Fibroblast of the aortic adventitia (primary cell): Measurements from ENCODE around the gene NTRK1. TPM values are rescaled to one million over a fixed set of nuclear protein-coding genes. Genes with fewer than 3 reads are reported as not detected.

ENCODE experiments used
- DNase-seq: peaks from one replicate; pipeline ENCODE4 v3.0.0-alpha.2; 2010; ENCODE audit warnings: low read depth
- H3K4me3 ChIP-seq: 2 replicates; pipeline ENCODE4 v1.5.1; 2011; ENCODE audit warnings: low read depth, mild to moderate bottlenecking, control low read depth, low read length, moderate library complexity
- CTCF ChIP-seq: IDR thresholded peaks from 2 replicates; pipeline ENCODE4 v1.5.1; 2011; ENCODE audit warnings: mild to moderate bottlenecking, low read length, control low read depth, inconsistent platforms; ENCODE audit not compliant: insufficient read depth
- total RNA-seq: library from RNA; depleted of rRNA; stranded (reverse); fragments of >200 nt; gene quantifications from 2 replicates; pipeline ENCODE4 v1.2.3, GENCODE V29; 2012; ENCODE audit warnings: low replicate concordance

Gene NTRK1
- total RNA-seq, 1 donor: 0.09 TPM

GRCh38 chr1:156842618-156843300 lies 17.9 kb upstream of the NTRK1 start:
- DNase-seq: no peak
- no peak for TF ChIP-seq CTCF
- H3K4me3 ChIP-seq: no peak overlapping the region

DNA sequence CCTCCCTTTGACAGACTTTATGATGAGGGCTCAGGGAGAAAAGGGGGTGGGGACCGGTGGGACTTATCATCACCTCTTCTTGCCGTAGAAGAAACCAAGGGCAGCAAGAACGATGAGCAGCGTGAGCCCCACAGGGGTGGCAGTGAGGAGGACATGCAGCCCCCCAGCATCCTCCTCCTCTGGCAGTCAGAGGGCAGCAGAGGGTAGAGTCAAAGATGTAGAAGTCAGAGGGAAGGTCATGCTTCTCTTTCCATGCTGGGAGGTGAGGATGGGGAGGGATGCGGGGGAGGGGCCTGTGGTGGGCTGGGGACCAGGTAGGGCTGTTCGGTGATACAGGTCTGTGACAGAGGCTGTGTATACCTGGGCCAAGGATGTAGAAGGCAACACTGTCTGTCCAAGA lies 16.6 kb upstream of the NTRK1 start:
- DNase-seq: no peak
- no peak overlapping the region for H3K4me3 ChIP-seq
- no peak for TF ChIP-seq CTCF

GRCh38 chr1:156844638-156845037 lies 16.0 kb upstream of the NTRK1 start:
- DNase-seq: no peak
- H3K4me3 ChIP-seq: no peak overlapping the region
- TF ChIP-seq CTCF: no peak

GRCh38 chr1:156845055-156845952 lies 15.4 kb upstream of the NTRK1 start:
- no peak for DNase-seq
- TF ChIP-seq CTCF: no peak
- H3K4me3 ChIP-seq: no peak overlapping the region

DNA sequence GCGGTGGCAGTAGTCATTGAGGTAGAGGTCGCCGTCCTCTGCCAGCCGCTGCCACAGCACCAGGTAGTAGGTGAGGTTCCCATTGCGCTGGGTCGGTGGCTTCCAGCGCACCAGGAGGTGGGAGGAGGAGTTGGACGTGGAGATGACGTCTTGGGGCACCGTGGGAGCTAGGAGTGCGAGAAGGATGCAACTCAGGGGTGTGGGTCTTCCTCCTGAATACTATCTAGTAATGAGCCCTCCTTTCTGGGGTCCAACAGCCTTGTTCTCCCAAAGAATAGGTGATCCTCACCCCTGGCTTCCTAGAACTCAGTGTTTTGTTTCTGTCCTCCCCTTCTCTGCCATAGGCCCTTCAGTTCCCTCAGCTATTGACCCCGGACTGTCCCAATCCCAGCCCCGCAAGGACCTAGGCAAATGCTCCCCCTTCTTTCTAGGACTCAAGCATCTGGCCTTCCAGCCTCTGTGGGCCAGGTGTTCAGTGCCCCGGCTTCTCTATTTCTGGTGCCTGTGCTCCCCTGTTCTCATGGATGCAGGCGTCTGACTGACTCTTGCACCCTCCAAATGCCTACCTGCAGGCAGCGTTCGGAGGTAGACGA lies 14.6 kb upstream of the NTRK1 start:
- TF ChIP-seq CTCF: no peak
- no peak for DNase-seq
- no peak overlapping the region for H3K4me3 ChIP-seq

DNA sequence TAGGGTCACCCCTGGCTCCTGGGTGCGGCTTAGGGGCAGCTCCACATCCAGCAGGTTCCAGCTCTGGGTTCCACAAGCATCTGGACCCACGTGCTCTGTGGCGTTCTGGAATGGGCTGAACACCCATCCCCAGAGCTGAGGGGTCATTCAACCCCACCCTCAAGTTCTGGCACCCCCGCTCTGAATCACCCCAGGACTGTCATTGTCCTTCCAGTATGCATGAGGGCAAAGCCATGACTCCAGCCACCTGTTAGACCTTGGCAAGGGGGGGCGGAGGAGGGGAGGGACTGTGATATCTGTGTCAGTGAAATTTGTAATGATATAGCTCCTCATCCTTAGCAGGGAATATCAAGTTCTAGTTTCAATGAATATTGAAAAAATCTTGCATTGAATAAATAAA lies 14.0 kb upstream of the NTRK1 start:
- DNase-seq: no peak
- no peak overlapping the region for H3K4me3 ChIP-seq
- no peak for TF ChIP-seq CTCF
